Uterus (tissue), 2 donors: ENCODE data around the gene NR6A1.

Source experiments
- POLR2A ChIP-seq, 2 donors: fragments of 450-650 bp; IDR thresholded peaks; one replicate each; pipeline ENCODE4 v1.6.1; 2016; ENCODE audit warnings: antibody characterized with exemption in 2 of 2, mild to moderate bottlenecking in 1 of 2, moderate library complexity in 1 of 2
- TF ChIP-seq, protein P1 (sequence below), 4 experiments: fragments of 200-600 bp in 2 of 4; fragments of 450-650 bp in 2 of 4; sonication (generic) in 2 of 4; IDR thresholded peaks; one replicate each; pipeline ENCODE4 v1.5.1; 2016 to 2019; ENCODE audit warnings: antibody characterized with exemption in 4 of 4, mild to moderate bottlenecking in 2 of 4, moderate library complexity in 1 of 4

DNA sequence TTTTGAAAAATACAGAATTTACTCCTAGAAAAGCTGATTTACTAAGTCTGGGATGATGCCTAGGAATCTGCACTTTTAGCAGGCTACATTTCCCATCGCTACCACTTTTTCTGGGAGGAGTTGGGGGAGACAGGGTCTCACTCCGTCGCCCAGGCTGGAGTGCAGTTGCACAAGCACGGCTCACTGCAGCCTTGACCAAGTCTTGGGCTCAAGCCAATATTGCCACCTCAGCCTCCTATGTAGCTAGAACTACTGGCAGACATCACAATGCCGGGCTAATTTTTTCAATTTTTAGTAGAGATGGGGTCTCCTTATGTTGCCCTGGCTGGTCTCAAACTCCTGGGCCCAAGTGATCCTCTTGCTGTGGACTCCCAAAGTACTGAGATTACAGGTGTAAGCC lies 85.9 kb downstream of the NR6A1 start:
- TF ChIP-seq, protein P1, sequence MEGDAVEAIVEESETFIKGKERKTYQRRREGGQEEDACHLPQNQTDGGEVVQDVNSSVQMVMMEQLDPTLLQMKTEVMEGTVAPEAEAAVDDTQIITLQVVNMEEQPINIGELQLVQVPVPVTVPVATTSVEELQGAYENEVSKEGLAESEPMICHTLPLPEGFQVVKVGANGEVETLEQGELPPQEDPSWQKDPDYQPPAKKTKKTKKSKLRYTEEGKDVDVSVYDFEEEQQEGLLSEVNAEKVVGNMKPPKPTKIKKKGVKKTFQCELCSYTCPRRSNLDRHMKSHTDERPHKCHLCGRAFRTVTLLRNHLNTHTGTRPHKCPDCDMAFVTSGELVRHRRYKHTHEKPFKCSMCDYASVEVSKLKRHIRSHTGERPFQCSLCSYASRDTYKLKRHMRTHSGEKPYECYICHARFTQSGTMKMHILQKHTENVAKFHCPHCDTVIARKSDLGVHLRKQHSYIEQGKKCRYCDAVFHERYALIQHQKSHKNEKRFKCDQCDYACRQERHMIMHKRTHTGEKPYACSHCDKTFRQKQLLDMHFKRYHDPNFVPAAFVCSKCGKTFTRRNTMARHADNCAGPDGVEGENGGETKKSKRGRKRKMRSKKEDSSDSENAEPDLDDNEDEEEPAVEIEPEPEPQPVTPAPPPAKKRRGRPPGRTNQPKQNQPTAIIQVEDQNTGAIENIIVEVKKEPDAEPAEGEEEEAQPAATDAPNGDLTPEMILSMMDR (IDR thresholded peaks at IDR 0.05), result no peak
- TF ChIP-seq POLR2A (IDR thresholded peaks at IDR 0.05), result no peak
